ENCODE data around the gene PLA2R1.

PLA2R1 gene

GRCh38 chr2:159998961-159999360 is 63.5 kb downstream of the PLA2R1 start:
- Histone ChIP-seq H3K36me3 (ENCODE audit: control insufficient read depth, insufficient read depth, low read length) (no peaks in the 10 kb centered on the region), H3K27me3 (ENCODE audit: control insufficient read depth, insufficient read depth, low read length) (no peaks in the 10 kb centered on the region), H3K4me3 (ENCODE audit: low read depth, low read length) (no peak overlapping the region), H3K4me1 (ENCODE audit: control insufficient read depth, insufficient read depth, low read length) (peaks cover 10% of the 10 kb centered on the region), H3K9ac (ENCODE audit: low read depth, low read length) (no peak overlapping the region), H3K27ac (ENCODE audit: low read depth, low read length) (no peak overlapping the region), H3K9me3 (ENCODE audit: control insufficient read depth, insufficient read depth, low read length) (peaks cover 6% of the 10 kb centered on the region; the same call in 1 of the 2 replicates)

DNA sequence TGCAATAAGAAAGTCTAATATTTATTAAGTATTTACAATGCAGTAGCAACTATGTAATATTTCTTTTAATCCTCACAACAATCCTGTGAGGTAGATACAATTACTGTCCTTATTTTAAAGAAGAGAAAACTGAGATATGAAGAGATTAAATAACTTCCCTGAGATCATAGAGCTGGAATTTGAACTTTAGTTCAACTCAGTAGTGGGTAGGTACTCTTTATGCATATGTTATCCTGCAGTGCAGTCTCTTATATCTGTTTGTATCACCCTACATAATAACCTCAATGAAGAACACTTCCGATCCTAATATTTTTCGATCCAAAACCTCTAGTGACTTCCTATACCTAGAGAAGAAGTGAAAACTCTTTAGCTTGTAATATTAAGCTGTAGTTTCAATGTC is 64.2 kb downstream of the PLA2R1 start:
- Histone ChIP-seq H3K4me3 (ENCODE audit: low read depth, low read length) (no peak overlapping the region), H3K9ac (ENCODE audit: low read depth, low read length) (no peak overlapping the region), H3K27me3 (ENCODE audit: control insufficient read depth, insufficient read depth, low read length) (no peaks in the 10 kb centered on the region), H3K4me1 (ENCODE audit: control insufficient read depth, insufficient read depth, low read length) (peaks cover 10% of the 10 kb centered on the region), H3K9me3 (ENCODE audit: control insufficient read depth, insufficient read depth, low read length) (peaks cover 6% of the 10 kb centered on the region; the same call in 1 of the 2 replicates), H3K36me3 (ENCODE audit: control insufficient read depth, insufficient read depth, low read length) (no peaks in the 10 kb centered on the region), H3K27ac (ENCODE audit: low read depth, low read length) (no peak overlapping the region)

- Histone ChIP-seq H3K27ac (ENCODE audit: low read depth, low read length) (no peak overlapping the region), H3K9ac (ENCODE audit: low read depth, low read length) (no peak overlapping the region), H3K27me3 (ENCODE audit: control insufficient read depth, insufficient read depth, low read length) (no peaks in the 10 kb centered on the region), H3K36me3 (ENCODE audit: control insufficient read depth, insufficient read depth, low read length) (no peaks in the 10 kb centered on the region), H3K4me1 (ENCODE audit: control insufficient read depth, insufficient read depth, low read length) (peaks cover 10% of the 10 kb centered on the region), H3K4me3 (ENCODE audit: low read depth, low read length) (no peak overlapping the region), H3K9me3 (ENCODE audit: control insufficient read depth, insufficient read depth, low read length) (peaks cover 6% of the 10 kb centered on the region; the same call in 1 of the 2 replicates)
Measured at GRCh38 chr2:159996792-159997546, 65.4 kb downstream of the PLA2R1 start.

GRCh38 chr2:159995038-159995437 is 67.4 kb downstream of the PLA2R1 start:
- Histone ChIP-seq H3K27me3 (ENCODE audit: control insufficient read depth, insufficient read depth, low read length) (no peaks in the 10 kb centered on the region), H3K4me3 (ENCODE audit: low read depth, low read length) (no peak overlapping the region), H3K4me1 (ENCODE audit: control insufficient read depth, insufficient read depth, low read length) (peaks cover 10% of the 10 kb centered on the region), H3K9ac (ENCODE audit: low read depth, low read length) (no peak overlapping the region), H3K27ac (ENCODE audit: low read depth, low read length) (no peak overlapping the region), H3K36me3 (ENCODE audit: control insufficient read depth, insufficient read depth, low read length) (no peaks in the 10 kb centered on the region), H3K9me3 (ENCODE audit: control insufficient read depth, insufficient read depth, low read length) (peaks cover 1% of the 10 kb centered on the region; the same call in 1 of the 2 replicates)

GRCh38 chr2:159989249-159989648 is 73.2 kb downstream of the PLA2R1 start:
- H3K9me3 ChIP-seq (ENCODE audit: control insufficient read depth, insufficient read depth, low read length): no peaks in the 10 kb centered on the region
- no peaks in the 10 kb centered on the region for H3K36me3 ChIP-seq (ENCODE audit: control insufficient read depth, insufficient read depth, low read length)
- 0 out of 2 replicates have a peak, but pooled peaks cover under 1% of the 10 kb centered on the region for H3K4me1 ChIP-seq (ENCODE audit: control insufficient read depth, insufficient read depth, low read length)
- H3K27me3 ChIP-seq (ENCODE audit: control insufficient read depth, insufficient read depth, low read length): no peaks in the 10 kb centered on the region
- no peak overlapping the region for H3K9ac ChIP-seq (ENCODE audit: low read depth, low read length)
- no peak overlapping the region for H3K27ac ChIP-seq (ENCODE audit: low read depth, low read length)
- H3K4me3 ChIP-seq (ENCODE audit: low read depth, low read length): no peak overlapping the region

GRCh38 chr2:159988412-159988970 is 73.9 kb downstream of the PLA2R1 start:
- H3K4me3 ChIP-seq (ENCODE audit: low read depth, low read length): no peak overlapping the region
- H3K27ac ChIP-seq (ENCODE audit: low read depth, low read length): no peak overlapping the region
- no peaks in the 10 kb centered on the region for H3K9me3 ChIP-seq (ENCODE audit: control insufficient read depth, insufficient read depth, low read length)
- H3K36me3 ChIP-seq (ENCODE audit: control insufficient read depth, insufficient read depth, low read length): no peaks in the 10 kb centered on the region
- H3K4me1 ChIP-seq (ENCODE audit: control insufficient read depth, insufficient read depth, low read length): no peaks in the 10 kb centered on the region
- no peak overlapping the region for H3K9ac ChIP-seq (ENCODE audit: low read depth, low read length)
- no peaks in the 10 kb centered on the region for H3K27me3 ChIP-seq (ENCODE audit: control insufficient read depth, insufficient read depth, low read length)

DNA sequence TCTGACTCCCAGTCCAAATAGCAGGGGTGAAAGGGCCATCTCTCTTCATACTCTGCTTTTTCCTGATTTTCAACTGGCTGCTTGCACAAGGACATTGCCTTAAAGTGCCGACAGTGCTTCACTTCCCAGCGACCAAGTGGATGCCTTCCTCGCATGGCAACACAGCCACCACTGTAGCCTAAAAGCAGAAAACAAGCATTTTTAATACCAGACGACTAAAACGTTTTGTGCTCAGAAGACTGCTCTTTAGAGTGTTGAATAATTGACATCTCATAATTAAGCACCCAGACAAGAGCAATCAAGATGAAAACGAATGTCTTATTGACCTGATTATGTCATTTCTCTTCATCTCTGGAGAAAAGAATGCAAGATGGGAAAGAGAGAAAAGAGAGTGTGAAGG is 75.2 kb downstream of the PLA2R1 start:
- Histone ChIP-seq H3K27ac (ENCODE audit: low read depth, low read length) (no peak overlapping the region), H3K9ac (ENCODE audit: low read depth, low read length) (no peak overlapping the region), H3K9me3 (ENCODE audit: control insufficient read depth, insufficient read depth, low read length) (no peaks in the 10 kb centered on the region), H3K4me1 (ENCODE audit: control insufficient read depth, insufficient read depth, low read length) (peaks cover 10% of the 10 kb centered on the region; the same call in 1 of the 2 replicates), H3K27me3 (ENCODE audit: control insufficient read depth, insufficient read depth, low read length) (no peaks in the 10 kb centered on the region), H3K4me3 (ENCODE audit: low read depth, low read length) (no peak overlapping the region), H3K36me3 (ENCODE audit: control insufficient read depth, insufficient read depth, low read length) (no peaks in the 10 kb centered on the region)

DNA sequence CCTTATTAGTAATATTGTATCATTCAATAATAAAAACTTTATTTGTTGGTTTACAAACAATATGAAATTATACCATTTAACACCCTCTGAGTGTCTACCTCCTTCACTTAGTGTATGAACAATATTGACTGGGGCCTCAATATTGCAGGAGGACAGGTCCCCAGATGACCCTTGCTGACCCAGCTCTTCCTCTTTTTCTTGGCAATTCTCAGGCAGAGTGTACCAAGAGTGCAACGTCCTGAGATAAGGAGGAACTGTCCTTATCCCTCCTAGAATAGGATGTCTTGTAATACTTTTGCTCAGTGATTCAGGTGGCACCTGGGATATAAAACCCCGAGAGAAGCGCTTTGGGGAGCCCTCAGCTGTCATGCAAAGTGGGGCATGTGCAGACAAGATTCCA is 76.8 kb downstream of the PLA2R1 start:
- H3K27me3 ChIP-seq (ENCODE audit: control insufficient read depth, insufficient read depth, low read length): no peaks in the 10 kb centered on the region
- no peak overlapping the region for H3K27ac ChIP-seq (ENCODE audit: low read depth, low read length)
- H3K36me3 ChIP-seq (ENCODE audit: control insufficient read depth, insufficient read depth, low read length): no peaks in the 10 kb centered on the region
- H3K9ac ChIP-seq (ENCODE audit: low read depth, low read length): no peak overlapping the region
- no peak overlapping the region for H3K4me3 ChIP-seq (ENCODE audit: low read depth, low read length)
- peaks cover 10% of the 10 kb centered on the region; the same call in 1 of the 2 replicates for H3K4me1 ChIP-seq (ENCODE audit: control insufficient read depth, insufficient read depth, low read length)
- H3K9me3 ChIP-seq (ENCODE audit: control insufficient read depth, insufficient read depth, low read length): no peaks in the 10 kb centered on the region

- peaks cover 10% of the 10 kb centered on the region; the same call in 1 of the 2 replicates for H3K4me1 ChIP-seq (ENCODE audit: control insufficient read depth, insufficient read depth, low read length)
- no peaks in the 10 kb centered on the region for H3K9me3 ChIP-seq (ENCODE audit: control insufficient read depth, insufficient read depth, low read length)
- H3K27ac ChIP-seq (ENCODE audit: low read depth, low read length): no peak overlapping the region
- no peak overlapping the region for H3K9ac ChIP-seq (ENCODE audit: low read depth, low read length)
- H3K27me3 ChIP-seq (ENCODE audit: control insufficient read depth, insufficient read depth, low read length): no peaks in the 10 kb centered on the region
- H3K36me3 ChIP-seq (ENCODE audit: control insufficient read depth, insufficient read depth, low read length): no peaks in the 10 kb centered on the region
- H3K4me3 ChIP-seq (ENCODE audit: low read depth, low read length): no peak overlapping the region
Measured at GRCh38 chr2:159984034-159984433, 78.4 kb downstream of the PLA2R1 start.

GRCh38 chr2:159982842-159983785 is 79.3 kb downstream of the PLA2R1 start:
- no peak overlapping the region for H3K9ac ChIP-seq (ENCODE audit: low read depth, low read length)
- H3K27ac ChIP-seq (ENCODE audit: low read depth, low read length): no peak overlapping the region
- H3K4me3 ChIP-seq (ENCODE audit: low read depth, low read length): no peak overlapping the region
- H3K36me3 ChIP-seq (ENCODE audit: control insufficient read depth, insufficient read depth, low read length): no peaks in the 10 kb centered on the region
- H3K27me3 ChIP-seq (ENCODE audit: control insufficient read depth, insufficient read depth, low read length): no peaks in the 10 kb centered on the region
- H3K4me1 ChIP-seq (ENCODE audit: control insufficient read depth, insufficient read depth, low read length): peaks cover 10% of the 10 kb centered on the region; the same call in 1 of the 2 replicates
- no peaks in the 10 kb centered on the region for H3K9me3 ChIP-seq (ENCODE audit: control insufficient read depth, insufficient read depth, low read length)
